GM18526 (cell line): ENCODE measurements around the gene ZFX.

Experiments used
- POLR2A ChIP-seq: IDR thresholded peaks from 3 replicates; pipeline ENCODE4 v1.6.1; 2011; ENCODE audit not compliant: insufficient read length; ENCODE audit errors: extremely low read depth

The ZFX gene

DNA sequence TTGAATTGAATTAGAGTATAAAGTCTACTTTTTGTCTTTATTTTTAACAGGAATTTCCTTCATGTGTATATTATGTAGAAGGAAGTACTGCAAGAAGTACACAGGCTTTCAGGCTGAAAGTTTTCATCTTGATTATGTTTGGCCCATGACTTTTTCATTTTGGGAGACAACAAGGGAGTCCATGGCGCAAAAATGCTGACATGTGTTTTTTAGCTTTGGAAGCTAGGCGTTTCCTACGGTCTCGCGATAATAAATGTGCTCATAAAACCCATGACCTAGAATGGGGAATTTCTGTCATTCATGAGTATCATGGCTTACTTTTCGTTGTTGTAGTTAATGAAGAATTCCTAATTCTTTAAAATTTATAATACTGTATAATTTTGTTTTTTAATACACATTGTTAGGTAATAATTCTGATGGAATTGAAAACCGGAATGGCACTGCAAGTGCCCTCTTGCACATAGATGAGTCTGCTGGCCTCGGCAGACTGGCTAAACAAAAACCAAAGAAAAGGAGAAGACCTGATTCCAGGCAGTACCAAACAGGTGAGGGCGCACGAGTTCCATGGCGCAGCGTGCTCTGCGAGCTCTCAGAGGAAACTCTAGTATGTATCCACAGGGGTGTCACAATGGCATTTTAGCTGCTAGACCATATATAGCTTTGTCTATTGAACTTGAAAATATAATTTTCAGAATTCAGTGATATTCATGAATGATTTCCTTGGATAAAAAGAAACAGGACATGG, 59.1 kb downstream of the ZFX start:
- no peak for TF ChIP-seq POLR2A

DNA sequence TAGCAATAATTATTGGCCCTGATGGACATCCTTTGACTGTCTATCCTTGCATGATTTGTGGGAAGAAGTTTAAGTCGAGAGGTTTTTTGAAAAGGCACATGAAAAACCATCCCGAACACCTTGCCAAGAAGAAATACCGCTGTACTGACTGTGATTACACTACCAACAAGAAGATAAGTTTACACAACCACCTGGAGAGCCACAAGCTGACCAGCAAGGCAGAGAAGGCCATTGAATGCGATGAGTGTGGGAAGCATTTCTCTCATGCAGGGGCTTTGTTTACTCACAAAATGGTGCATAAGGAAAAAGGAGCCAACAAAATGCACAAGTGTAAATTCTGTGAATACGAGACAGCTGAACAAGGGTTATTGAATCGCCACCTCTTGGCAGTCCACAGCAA, 60.7 kb downstream of the ZFX start:
- no peak for TF ChIP-seq POLR2A

DNA sequence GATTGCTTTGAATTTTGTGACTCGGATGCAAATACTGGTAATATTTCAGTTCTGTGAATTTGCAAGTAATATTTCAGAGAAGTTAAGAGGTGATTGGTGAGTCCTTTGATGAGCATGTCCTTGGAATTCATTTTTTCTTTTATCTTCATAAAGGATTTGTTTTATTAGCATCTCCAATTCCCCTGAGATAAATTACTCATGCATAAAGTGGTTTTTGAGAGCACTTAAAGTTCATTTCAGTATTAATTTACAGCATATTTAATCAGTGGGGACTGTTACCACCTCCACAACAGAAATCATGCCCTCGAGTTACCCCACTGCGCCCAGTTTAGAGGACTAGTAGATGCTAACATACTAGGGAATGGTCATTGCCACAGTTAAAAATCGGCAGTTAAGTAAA, 65.0 kb downstream of the ZFX start:
- no peak for TF ChIP-seq POLR2A

DNA sequence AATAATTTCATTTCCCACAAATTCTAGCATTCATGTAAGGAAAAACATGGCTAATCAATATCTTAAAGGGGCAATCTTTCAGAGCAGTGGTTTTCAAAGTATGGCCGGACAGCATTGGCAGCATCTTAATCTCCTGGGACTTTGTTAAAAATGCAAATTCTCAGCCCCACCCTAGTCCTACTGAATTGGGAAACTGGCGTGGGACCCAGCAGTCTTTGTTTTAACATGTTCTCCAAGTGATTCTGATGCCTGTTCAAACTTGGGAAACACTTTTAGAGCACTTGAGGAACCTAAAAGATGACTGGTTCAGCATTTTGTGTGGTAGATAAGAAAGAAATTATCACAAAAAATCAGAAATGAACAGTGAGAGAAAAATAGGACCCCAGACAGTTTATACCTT, 65.7 kb downstream of the ZFX start:
- TF ChIP-seq POLR2A = no peak

DNA sequence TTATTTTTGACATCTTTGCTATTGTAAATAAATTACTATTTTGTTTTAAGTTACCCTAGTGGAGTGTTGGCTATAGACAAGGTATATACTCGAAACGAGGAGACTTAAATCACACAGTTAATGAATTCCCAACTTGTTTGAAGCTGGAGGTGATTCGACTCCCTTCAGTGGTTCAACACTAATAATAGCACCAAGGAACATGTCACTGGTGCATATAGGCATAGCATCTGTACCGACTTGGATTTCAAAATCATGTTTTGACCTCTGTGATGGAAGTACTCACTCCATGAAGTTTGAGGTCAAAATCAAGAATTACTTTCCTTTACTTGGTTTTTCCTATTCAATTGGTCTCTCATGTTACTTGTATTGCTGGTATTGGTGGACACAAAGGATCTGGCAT, 66.5 kb downstream of the ZFX start:
- TF ChIP-seq POLR2A = no peak

DNA sequence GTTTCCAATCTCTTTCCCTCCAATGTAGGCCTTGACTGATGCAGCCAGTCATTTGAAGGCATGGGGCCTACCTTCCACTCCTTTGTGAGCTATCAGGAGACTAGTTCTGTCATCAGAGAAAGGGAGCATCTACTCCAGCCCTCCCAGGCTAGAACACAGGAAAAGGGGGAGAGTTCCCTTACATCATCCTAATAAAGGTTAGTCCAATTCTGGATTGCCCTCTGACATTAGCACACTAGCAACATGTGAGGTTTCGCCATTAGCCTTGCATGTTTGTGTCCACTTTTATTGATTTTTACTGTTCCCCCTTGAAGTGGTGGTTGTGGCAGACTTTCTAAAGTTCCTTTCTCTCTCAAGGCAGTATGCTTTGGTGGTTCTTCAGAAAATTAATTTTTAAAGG, 67.3 kb downstream of the ZFX start:
- TF ChIP-seq POLR2A = no peak

DNA sequence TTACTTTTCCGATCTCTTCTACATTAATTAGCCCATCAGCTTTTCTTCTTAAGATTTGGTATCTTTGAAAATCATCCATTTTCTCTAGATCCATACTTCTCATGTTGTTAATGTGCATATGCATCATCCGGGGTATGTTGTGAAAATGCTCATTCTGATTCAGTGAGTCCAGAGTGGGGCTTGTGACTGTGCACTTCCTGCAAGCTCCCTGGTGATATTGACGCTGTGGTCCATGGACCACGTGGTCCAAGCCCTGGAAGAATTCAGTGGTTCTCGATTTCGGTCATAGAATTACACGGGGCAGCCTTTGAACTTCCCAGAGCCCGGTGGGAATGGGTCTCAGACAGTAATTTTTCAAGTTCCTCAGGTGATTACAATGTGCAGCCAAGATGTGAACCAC, 69.8 kb downstream of the ZFX start:
- no peak for TF ChIP-seq POLR2A

DNA sequence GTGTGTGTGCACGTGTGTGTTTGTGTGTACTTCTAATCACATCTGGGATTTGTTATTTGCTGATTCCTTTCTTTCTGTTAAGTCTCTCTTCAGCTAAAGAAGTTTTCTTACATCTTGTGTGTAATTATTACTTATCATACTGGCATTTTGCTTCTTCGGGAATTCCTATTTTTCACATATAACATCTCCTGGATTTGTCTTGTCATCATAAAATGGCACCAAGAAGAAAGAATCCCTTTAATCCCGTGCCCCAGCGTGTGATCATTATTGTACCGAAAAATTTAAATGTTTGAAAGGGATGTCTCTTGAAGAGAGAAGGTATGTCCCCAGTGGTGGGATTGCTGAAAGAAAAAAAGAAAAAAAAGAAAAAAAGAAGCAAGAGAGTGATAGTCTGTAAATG, 72.3 kb downstream of the ZFX start:
- TF ChIP-seq POLR2A = no peak

DNA sequence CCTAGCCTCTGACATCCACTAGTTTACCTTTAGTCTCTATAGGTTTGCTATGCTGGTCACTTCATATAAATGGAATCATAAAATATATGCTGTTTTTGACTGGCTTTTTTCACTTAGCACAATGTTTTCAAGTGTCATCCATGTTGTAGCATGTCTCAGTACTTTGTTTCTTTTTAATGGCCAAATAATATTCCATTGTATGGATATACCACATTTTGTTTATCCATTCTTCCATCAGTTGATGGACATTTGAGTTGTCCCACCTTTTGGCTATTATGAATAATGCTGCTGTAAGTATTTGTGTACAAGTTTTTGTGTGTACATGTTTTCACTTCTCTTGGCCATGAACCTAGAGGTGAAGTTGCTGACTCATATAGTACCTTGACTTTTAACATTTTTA, 75.7 kb downstream of the ZFX start:
- no peak for TF ChIP-seq POLR2A

DNA sequence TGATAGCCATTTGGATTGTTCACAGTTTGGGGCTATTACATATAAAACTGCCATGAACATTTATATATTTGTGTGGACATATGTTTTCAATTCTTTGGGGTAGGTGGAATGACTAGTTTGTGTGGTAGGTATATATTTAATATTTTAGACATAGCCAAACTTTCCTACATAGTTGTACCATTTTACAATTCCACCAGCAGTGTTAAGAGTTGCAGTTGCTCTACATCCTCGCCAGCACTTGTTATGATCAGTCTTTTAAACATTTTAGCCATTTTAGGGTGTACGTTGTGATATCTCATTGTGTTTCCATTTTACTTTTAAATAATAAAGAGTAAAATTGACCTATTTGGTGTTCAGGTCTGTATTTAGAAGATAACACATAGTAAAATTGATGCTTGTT, 76.6 kb downstream of the ZFX start:
- no peak for TF ChIP-seq POLR2A

DNA sequence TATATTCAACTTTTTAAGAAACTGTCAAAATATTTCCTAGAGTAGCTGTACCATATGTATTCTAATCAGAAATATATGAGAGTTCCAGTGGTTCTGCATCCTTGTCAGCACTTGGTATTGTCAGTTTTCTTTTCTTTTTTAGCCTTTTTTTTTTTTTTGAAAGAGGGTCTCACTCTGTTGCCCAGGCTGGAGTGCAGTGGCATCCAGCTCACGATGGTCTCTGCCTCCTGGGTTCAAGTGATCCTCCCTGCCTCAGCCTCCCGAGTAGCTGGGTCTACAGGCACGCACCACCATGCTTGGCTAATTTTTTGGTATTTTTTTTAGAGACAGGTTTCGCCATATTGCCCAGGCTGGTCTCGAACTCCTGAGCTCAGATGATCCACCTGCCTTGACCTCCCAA, 79.1 kb downstream of the ZFX start:
- no peak for TF ChIP-seq POLR2A

DNA sequence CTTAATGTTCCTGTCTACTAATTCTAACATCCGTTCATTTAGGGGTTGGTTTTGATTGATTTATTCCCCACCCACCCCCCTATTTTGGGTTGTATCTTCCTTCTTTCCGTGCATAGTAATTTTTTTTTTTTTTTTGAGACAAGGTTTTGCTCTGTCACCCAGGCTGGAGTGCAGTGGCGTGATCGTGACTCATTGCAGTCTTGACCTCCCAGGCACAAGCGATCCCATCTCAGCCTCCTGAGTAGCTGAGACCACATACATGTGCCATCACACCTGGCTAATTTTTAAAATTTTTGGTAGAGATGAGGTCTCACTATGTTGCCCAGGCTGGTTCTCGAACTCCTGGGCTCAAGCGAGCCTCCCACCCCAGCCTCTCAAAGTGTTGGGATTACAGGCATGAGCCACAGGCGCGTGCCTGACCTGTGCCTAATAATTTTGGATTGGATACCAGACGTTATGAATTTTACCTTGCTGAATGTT, 79.9 kb downstream of the ZFX start:
- TF ChIP-seq POLR2A = no peak

DNA sequence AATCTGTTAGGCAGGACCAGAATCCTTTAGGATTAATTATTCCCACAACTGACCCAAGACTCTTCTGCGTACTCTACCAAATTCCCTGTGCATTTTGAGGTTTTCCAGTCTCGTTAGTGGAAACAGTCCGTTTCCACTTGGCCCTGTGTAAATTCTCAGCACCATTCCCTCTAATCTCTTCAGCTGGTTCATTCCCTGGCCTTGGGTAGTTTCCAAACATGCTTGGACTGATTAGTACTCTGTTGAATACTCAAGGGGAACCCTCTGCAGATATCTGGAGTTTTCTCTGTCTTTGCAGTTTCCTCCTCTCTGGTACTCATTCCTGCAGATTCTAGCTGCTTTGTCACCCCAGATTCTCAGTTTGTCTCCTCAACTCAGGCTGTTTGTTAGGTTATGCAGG, 80.4 kb downstream of the ZFX start:
- TF ChIP-seq POLR2A = no peak

DNA sequence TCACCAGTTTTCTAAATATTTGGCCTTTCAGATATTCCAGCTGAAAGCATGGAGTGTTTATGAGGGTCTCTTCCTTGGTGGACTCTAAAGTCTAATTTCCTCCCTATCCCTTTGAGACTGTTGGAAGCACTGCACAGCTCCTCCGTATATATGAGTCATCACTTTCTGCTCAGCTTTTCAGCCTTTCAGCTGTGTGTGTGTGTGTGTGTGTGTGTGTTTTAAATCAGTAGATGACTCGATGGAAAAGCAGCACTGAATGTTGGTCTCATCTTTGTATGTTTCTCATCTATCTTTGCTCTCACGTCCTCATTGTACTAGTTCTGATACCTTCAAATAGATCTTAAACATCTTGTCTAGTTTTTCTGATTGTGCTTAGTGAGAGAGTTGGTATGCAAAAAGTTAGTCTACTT, 81.6 kb downstream of the ZFX start:
- TF ChIP-seq POLR2A = no peak

DNA sequence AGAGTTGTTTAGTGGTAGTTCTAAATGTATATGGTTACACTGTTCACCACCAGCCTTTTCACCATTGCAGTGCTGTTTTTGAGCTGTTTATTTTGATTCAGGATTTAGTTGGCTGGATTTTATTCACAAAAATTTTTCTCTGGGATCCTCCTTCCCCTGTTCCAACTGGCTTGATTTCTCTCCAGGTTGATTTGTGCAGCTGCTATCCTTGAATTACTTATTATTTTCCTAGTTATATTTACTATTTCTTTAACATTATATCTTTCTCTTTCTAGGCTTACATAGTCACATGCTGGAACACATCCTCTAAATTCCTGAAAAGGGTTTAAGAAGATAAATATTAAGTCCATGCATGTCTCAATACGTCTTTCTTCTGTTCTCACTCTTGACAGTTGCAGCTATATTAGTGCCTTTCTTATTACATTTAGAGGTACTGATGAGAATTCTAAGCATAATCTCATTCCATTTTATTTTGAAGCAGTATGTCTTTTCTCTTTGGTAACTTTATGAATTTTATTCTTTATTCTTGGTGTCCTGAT, 82.2 kb downstream of the ZFX start:
- no peak for TF ChIP-seq POLR2A

DNA sequence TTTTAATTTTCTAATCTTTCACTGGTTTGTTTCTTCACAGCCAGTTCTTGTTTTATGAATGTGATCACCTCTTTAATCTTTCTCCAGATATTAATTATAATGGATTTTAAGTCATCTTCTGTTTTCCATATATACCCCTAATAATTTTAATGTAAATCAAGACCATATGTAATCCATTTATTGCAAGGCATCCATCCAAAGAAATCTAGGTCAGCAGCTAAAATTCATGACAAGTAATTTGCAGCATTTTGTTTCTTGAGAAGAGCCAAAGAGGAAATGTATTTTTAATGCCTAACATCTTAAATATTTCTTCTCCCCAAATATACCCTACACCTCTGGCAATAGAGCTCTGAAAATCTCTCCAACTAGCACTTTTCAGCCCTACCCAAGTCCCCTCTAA, 83.3 kb downstream of the ZFX start:
- no peak for TF ChIP-seq POLR2A

DNA sequence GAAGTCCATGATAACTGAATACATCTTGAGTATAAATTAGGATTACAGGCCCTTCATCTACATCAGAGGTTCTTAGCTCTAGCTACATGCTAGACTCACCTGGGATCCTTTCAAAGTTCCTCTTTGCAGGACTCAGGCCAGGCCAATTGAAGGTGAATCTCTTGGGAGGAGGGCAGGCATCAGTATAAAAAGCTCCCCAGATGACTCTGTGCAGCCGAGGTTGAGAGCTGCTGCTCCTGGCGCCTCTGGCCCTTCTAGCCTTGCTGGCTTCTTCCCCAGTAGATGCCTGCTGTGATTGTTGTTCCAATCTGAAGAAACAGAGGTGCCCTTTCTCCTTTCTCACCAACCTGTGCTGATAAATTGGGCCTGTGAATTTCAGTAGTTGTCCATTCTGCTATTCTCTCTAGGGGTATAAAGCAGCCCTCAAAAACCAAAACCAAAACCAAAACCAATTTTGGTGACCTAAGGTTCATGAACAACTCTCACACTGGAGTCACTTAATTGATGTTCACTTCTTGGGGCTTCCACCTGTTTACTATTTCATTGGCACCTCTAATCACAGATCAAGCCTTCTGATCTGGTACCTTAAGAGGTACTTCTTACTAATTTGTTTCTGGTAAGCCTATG, 85.7 kb downstream of the ZFX start:
- TF ChIP-seq POLR2A = no peak
